ENCODE measurements around the gene VWA7.

Gene VWA7

GRCh38 chr6:31778193-31778592 is 1.1 kb upstream of the VWA7 start:
- H3K4me3 ChIP-seq (ENCODE audit: low read length) = no peak overlapping the region
- peaks cover 36% of the 10 kb centered on the region for H3K36me3 ChIP-seq (ENCODE audit: control insufficient read depth, insufficient read depth, low read length)
- no peak overlapping the region for H3K27ac ChIP-seq (ENCODE audit: low read length)
- DNase-seq (ENCODE audit: low read depth, low spot score) = no peak
- H3K4me1 ChIP-seq (ENCODE audit: control insufficient read depth, insufficient read depth, low read length) = peaks cover 4% of the 10 kb centered on the region; the same call in 1 of the 2 replicates
- H3K9me3 ChIP-seq (ENCODE audit: control insufficient read depth, insufficient read depth, low read length) = no peaks in the 10 kb centered on the region
- no peaks in the 10 kb centered on the region for H3K27me3 ChIP-seq (ENCODE audit: control insufficient read depth, insufficient read depth, low read length)
- no CpG with 5 or more reads among the region's 5 CpGs for WGBS (ENCODE audit: insufficient coverage, insufficient read length)

- H3K4me1 ChIP-seq (ENCODE audit: control insufficient read depth, insufficient read depth, low read length) = peaks cover 4% of the 10 kb centered on the region; the same call in 1 of the 2 replicates
- H3K9me3 ChIP-seq (ENCODE audit: control insufficient read depth, insufficient read depth, low read length) = no peaks in the 10 kb centered on the region
- DNase-seq (ENCODE audit: low read depth, low spot score) = no peak
- H3K4me3 ChIP-seq (ENCODE audit: low read length) = no peak overlapping the region
- H3K27me3 ChIP-seq (ENCODE audit: control insufficient read depth, insufficient read depth, low read length) = no peaks in the 10 kb centered on the region
- peaks cover 35% of the 10 kb centered on the region for H3K36me3 ChIP-seq (ENCODE audit: control insufficient read depth, insufficient read depth, low read length)
- WGBS (ENCODE audit: insufficient coverage, insufficient read length) = no CpG with 5 or more reads among the region's 5 CpGs
- H3K27ac ChIP-seq (ENCODE audit: low read length) = no peak overlapping the region
These were observed 531 bp upstream of the VWA7 start for GRCh38 chr6:31777667-31778050.

- no peak for DNase-seq (ENCODE audit: low read depth, low spot score)
- Histone ChIP-seq H3K27ac (ENCODE audit: low read length) (no peak overlapping the region), H3K36me3 (ENCODE audit: control insufficient read depth, insufficient read depth, low read length) (peaks cover 28% of the 10 kb centered on the region), H3K9me3 (ENCODE audit: control insufficient read depth, insufficient read depth, low read length) (no peaks in the 10 kb centered on the region), H3K4me3 (ENCODE audit: low read length) (no peak overlapping the region), H3K27me3 (ENCODE audit: control insufficient read depth, insufficient read depth, low read length) (no peaks in the 10 kb centered on the region), H3K4me1 (ENCODE audit: control insufficient read depth, insufficient read depth, low read length) (peaks cover 4% of the 10 kb centered on the region; the same call in 1 of the 2 replicates)
- no CpG with 5 or more reads among the region's 14 CpGs for WGBS (ENCODE audit: insufficient coverage, insufficient read length)
These were observed 591 bp downstream of the VWA7 start for GRCh38 chr6:31776485-31776988.

- H3K27ac ChIP-seq (ENCODE audit: low read length) = no peak overlapping the region
- H3K27me3 ChIP-seq (ENCODE audit: control insufficient read depth, insufficient read depth, low read length) = no peaks in the 10 kb centered on the region
- H3K4me3 ChIP-seq (ENCODE audit: low read length) = no peak overlapping the region
- no CpG with 5 or more reads among the region's 32 CpGs for WGBS (ENCODE audit: insufficient coverage, insufficient read length)
- peaks cover 4% of the 10 kb centered on the region; the same call in 1 of the 2 replicates for H3K4me1 ChIP-seq (ENCODE audit: control insufficient read depth, insufficient read depth, low read length)
- DNase-seq (ENCODE audit: low read depth, low spot score) = no peak
- H3K36me3 ChIP-seq (ENCODE audit: control insufficient read depth, insufficient read depth, low read length) = peaks cover 22% of the 10 kb centered on the region
- H3K9me3 ChIP-seq (ENCODE audit: control insufficient read depth, insufficient read depth, low read length) = no peaks in the 10 kb centered on the region
These were observed 1.3 kb downstream of the VWA7 start for GRCh38 chr6:31775633-31776484.

GRCh38 chr6:31775184-31775583 is 1.9 kb downstream of the VWA7 start:
- no CpG with 5 or more reads among the region's 4 CpGs for WGBS (ENCODE audit: insufficient coverage, insufficient read length)
- Histone ChIP-seq H3K4me1 (ENCODE audit: control insufficient read depth, insufficient read depth, low read length) (peaks cover 4% of the 10 kb centered on the region; the same call in 1 of the 2 replicates), H3K27ac (ENCODE audit: low read length) (no peak overlapping the region), H3K4me3 (ENCODE audit: low read length) (no peak overlapping the region), H3K36me3 (ENCODE audit: control insufficient read depth, insufficient read depth, low read length) (peaks cover 15% of the 10 kb centered on the region), H3K27me3 (ENCODE audit: control insufficient read depth, insufficient read depth, low read length) (no peaks in the 10 kb centered on the region), H3K9me3 (ENCODE audit: control insufficient read depth, insufficient read depth, low read length) (no peaks in the 10 kb centered on the region)
- DNase-seq (ENCODE audit: low read depth, low spot score) = no peak

- H3K4me1 ChIP-seq (ENCODE audit: control insufficient read depth, insufficient read depth, low read length) = peaks cover under 1% of the 10 kb centered on the region; the same call in 1 of the 2 replicates
- no peak overlapping the region for H3K27ac ChIP-seq (ENCODE audit: low read length)
- WGBS (ENCODE audit: insufficient coverage, insufficient read length) = no CpG with 5 or more reads among the region's 4 CpGs
- DNase-seq (ENCODE audit: low read depth, low spot score) = no peak
- H3K27me3 ChIP-seq (ENCODE audit: control insufficient read depth, insufficient read depth, low read length) = no peaks in the 10 kb centered on the region
- no peaks in the 10 kb centered on the region for H3K36me3 ChIP-seq (ENCODE audit: control insufficient read depth, insufficient read depth, low read length)
- H3K9me3 ChIP-seq (ENCODE audit: control insufficient read depth, insufficient read depth, low read length) = no peaks in the 10 kb centered on the region
- no peak overlapping the region for H3K4me3 ChIP-seq (ENCODE audit: low read length)
These were observed 5.2 kb downstream of the VWA7 start for GRCh38 chr6:31771992-31772358.

GRCh38 chr6:31770860-31771259 is 6.3 kb downstream of the VWA7 start:
- no peak overlapping the region for H3K4me3 ChIP-seq (ENCODE audit: low read length)
- no CpG with 5 or more reads among the region's 2 CpGs for WGBS (ENCODE audit: insufficient coverage, insufficient read length)
- no peak overlapping the region for H3K27ac ChIP-seq (ENCODE audit: low read length)
- no peaks in the 10 kb centered on the region for H3K36me3 ChIP-seq (ENCODE audit: control insufficient read depth, insufficient read depth, low read length)
- no peaks in the 10 kb centered on the region for H3K9me3 ChIP-seq (ENCODE audit: control insufficient read depth, insufficient read depth, low read length)
- H3K4me1 ChIP-seq (ENCODE audit: control insufficient read depth, insufficient read depth, low read length) = no peaks in the 10 kb centered on the region
- no peaks in the 10 kb centered on the region for H3K27me3 ChIP-seq (ENCODE audit: control insufficient read depth, insufficient read depth, low read length)
- DNase-seq (ENCODE audit: low read depth, low spot score) = no peak

- no peaks in the 10 kb centered on the region for H3K4me1 ChIP-seq (ENCODE audit: control insufficient read depth, insufficient read depth, low read length)
- H3K4me3 ChIP-seq (ENCODE audit: low read length) = no peak overlapping the region
- WGBS (ENCODE audit: insufficient coverage, insufficient read length) = no CpG with 5 or more reads among the region's 12 CpGs
- DNase-seq (ENCODE audit: low read depth, low spot score) = peak; percentile 55
- no peaks in the 10 kb centered on the region for H3K36me3 ChIP-seq (ENCODE audit: control insufficient read depth, insufficient read depth, low read length)
- no peak overlapping the region for H3K27ac ChIP-seq (ENCODE audit: low read length)
- H3K27me3 ChIP-seq (ENCODE audit: control insufficient read depth, insufficient read depth, low read length) = no peaks in the 10 kb centered on the region
- no peaks in the 10 kb centered on the region for H3K9me3 ChIP-seq (ENCODE audit: control insufficient read depth, insufficient read depth, low read length)
These were observed 7.3 kb downstream of the VWA7 start for GRCh38 chr6:31769684-31770371.

- no CpG with 5 or more reads among the region's 18 CpGs for WGBS (ENCODE audit: insufficient coverage, insufficient read length)
- H3K4me3 ChIP-seq (ENCODE audit: low read length) = no peak overlapping the region
- H3K27ac ChIP-seq (ENCODE audit: low read length) = no peak overlapping the region
- H3K36me3 ChIP-seq (ENCODE audit: control insufficient read depth, insufficient read depth, low read length) = no peaks in the 10 kb centered on the region
- no peaks in the 10 kb centered on the region for H3K27me3 ChIP-seq (ENCODE audit: control insufficient read depth, insufficient read depth, low read length)
- DNase-seq (ENCODE audit: low read depth, low spot score) = no peak
- no peaks in the 10 kb centered on the region for H3K4me1 ChIP-seq (ENCODE audit: control insufficient read depth, insufficient read depth, low read length)
- no peaks in the 10 kb centered on the region for H3K9me3 ChIP-seq (ENCODE audit: control insufficient read depth, insufficient read depth, low read length)
These were observed 8.5 kb downstream of the VWA7 start for GRCh38 chr6:31768363-31769257.

GRCh38 chr6:31767096-31767645 is 10.0 kb downstream of the VWA7 start:
- WGBS (ENCODE audit: insufficient coverage, insufficient read length) = no CpG with 5 or more reads among the region's 6 CpGs
- no peak for DNase-seq (ENCODE audit: low read depth, low spot score)
- no peak overlapping the region for H3K27ac ChIP-seq (ENCODE audit: low read length)

More at GRCh38 chr6:31767096-31767645, 10.0 kb downstream of the VWA7 start:
- Histone ChIP-seq H3K27me3 (ENCODE audit: control insufficient read depth, insufficient read depth, low read length) (no peaks in the 10 kb centered on the region), H3K9me3 (ENCODE audit: control insufficient read depth, insufficient read depth, low read length) (no peaks in the 10 kb centered on the region), H3K36me3 (ENCODE audit: control insufficient read depth, insufficient read depth, low read length) (no peaks in the 10 kb centered on the region), H3K4me3 (ENCODE audit: low read length) (no peak overlapping the region), H3K4me1 (ENCODE audit: control insufficient read depth, insufficient read depth, low read length) (peaks cover 3% of the 10 kb centered on the region; the same call in 1 of the 2 replicates)
